HG03175 (cell line): ENCODE measurements around the gene SLC7A6.

Experiments used
- ATAC-seq: cut with Tn5 transposase; IDR thresholded peaks from one replicate; pipeline ENCODE4 v1.9.1; 2021; ENCODE audit warnings: mild to moderate bottlenecking, moderate library complexity; ENCODE audit not compliant: unreplicated experiment

Gene SLC7A6

DNA sequence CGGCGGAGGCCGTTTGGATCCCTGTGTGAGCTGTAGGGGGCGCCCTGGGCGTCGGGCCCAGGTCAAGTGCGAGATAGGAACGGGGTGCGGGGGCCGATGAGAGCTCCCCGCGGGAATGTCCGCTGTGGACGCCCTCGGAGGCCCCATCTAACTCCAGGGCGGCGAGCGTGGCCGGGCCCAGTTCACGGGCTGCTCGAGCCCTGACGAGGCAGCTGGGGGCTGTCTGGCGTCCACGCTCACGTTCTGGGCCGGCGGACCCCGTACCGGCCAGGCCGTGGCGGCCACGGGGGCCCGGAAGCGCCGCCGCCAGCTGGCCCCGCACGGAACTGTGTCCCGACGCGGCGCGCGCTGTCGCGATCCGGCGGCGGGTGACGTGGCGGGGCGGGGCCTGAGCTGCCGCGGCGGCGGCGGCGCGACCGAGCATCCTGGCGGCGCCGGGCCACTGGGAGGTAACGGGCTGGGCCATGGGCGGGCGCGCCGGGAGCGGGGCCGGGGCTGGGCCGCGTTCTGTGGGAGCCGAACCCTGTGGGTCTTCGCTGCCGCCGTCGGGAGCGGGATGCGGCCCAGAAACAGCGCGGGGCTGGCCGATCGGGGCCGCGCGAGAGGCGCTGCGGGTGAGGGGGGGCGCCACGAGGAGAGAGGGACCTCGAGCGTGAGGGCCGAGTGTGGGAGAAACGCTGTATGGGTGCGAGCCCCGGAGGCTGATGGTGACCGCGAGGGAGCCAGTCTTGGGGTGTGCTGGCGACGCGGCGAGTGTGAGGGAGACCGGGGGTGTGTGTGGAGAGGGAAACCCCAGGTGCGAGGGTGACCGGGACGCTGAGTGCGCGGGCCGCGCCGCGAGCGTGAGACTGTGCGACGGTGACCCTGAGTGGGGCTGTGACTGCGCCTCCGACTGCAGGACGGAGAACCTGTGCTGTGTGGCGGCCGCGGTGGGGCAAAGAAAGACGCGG, at the start of gene SLC7A6:
Gene SLC7A6 (plus strand): TSS at position 399 of the 950 bp plus-strand sequence. CDS start 10,201 bp downstream, outside the sequence.
- ATAC-seq, result peak; percentile 71

DNA sequence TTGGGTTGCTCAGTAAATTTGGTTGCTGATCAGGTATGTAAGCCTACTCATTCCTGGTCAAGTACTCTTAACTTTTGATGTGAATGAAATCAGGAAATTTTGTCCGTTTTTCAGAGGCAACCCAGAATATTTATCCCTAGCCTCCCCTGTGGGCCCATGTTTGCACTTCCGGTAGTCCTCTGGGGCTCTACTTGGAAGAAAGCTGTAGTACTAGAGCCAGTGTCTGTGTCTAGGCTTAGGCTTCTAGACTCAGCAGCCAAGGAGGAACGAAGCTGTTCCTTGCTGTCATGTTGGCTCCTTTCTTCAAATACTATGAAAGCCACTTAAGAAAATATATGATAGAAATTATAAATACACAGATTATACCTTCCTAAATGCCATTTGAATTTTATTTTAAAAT, 49.6 kb upstream of the SLC7A6 start:
- no peak for ATAC-seq

- ATAC-seq, result no peak
These were observed 49.0 kb upstream of the SLC7A6 start for GRCh38 chr16:68215302-68215701.

DNA sequence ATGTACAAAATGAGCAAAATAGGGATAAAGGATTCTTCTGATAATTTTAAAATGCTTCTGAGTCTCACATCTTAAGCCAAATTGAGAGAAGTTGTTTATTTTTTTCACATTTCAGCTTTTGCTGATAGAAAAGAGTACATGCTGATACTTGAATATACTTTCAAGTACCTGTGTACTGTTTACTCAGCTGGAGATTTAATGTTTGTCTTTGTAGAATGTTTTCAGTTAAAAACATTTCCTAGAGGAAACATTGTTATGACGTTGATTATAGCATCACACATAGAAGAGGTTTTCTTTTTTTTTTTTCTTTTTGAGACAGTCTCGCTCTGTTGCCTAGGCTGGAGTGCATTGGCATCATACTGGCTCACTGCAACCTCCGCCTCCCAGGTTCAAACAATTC, 48.1 kb upstream of the SLC7A6 start:
- ATAC-seq, result no peak

DNA sequence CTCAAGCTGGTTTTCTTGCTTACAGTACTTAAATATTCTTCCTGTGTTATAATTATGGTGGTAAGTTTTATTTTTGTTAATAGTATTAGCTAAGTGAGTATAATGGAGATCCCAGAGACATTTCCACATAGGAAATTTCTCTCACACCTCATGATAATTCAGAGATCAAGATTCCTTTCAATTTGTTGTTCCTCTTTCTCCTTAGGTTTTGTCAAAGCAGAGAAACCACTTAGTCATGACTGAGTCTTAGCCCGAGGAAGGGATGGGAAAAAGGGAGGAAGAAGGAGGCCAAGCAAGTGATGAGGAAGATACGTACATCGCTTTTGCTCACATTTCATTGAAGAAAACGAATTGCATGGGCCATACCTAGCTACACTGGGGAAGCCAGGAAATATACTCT, 46.8 kb upstream of the SLC7A6 start:
- ATAC-seq, result no peak

GRCh38 chr16:68219725-68220351, 44.5 kb upstream of the SLC7A6 start:
- ATAC-seq, result no peak

GRCh38 chr16:68223072-68223471, 41.3 kb upstream of the SLC7A6 start:
- no peak for ATAC-seq

GRCh38 chr16:68226116-68226515, 38.2 kb upstream of the SLC7A6 start:
- no peak for ATAC-seq

DNA sequence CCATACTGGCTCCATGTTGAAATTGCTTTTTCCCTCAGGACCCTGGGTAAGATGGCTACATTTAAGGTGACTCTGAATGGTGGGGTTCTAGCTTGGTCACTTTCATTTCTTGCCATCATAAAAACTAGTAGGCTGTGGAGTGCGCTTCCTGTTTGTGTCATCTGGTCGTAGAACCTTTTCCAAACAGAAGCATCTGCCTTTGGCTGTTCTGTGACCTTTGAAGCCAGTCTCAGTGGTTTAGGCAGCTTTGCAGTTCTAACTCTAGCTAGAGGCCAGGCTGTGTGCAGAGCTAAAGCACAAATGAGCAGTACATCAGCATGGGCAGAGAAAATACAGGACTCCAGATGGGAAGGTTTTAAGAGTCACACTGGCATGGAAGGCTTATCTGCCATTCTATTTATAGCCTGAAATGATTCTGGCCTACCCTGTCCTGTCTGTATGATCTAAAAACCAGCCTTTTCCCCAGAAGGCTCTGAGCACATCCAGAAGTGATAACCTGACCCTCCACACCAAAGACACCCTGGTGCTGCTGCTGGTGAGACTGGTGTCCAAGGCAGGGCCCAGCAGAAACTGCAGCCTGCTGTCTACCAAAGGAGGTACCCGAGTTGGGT, 37.0 kb upstream of the SLC7A6 start:
- ATAC-seq, result no peak

- no peak for ATAC-seq
These were observed 36.3 kb upstream of the SLC7A6 start for GRCh38 chr16:68227850-68228553.

DNA sequence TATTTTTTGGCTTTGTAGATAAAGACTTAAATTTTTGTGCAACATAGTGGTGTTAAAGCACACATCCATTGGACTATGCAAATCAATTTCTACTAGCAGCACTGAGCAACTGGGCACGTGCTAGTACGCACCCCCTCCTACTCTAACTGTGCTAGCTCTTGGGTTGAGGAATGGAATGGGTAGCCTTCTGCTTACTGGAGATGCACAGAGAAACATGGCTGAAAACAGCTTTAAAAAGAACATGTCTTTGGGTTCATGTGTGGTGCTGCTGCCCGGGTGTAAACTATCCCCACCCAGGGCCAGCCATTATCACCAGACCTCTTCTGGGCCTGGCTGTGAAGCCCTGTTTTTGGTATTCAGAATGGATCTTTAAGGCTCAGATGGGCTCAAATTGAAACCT, 35.7 kb upstream of the SLC7A6 start:
- no peak for ATAC-seq

GRCh38 chr16:68229431-68230175, 34.7 kb upstream of the SLC7A6 start:
- no peak for ATAC-seq

- no peak for ATAC-seq
These were observed 34.2 kb upstream of the SLC7A6 start for GRCh38 chr16:68230176-68230571.

- ATAC-seq, result no peak
These were observed 33.4 kb upstream of the SLC7A6 start for GRCh38 chr16:68230956-68231355.

GRCh38 chr16:68231384-68232136, 32.8 kb upstream of the SLC7A6 start:
- ATAC-seq, result no peak

- ATAC-seq, result no peak
These were observed 32.0 kb upstream of the SLC7A6 start for GRCh38 chr16:68232335-68232734.

- no peak for ATAC-seq
These were observed 31.1 kb upstream of the SLC7A6 start for GRCh38 chr16:68233085-68233834.

GRCh38 chr16:68233835-68234187, 30.5 kb upstream of the SLC7A6 start:
- no peak for ATAC-seq
